ENCODE measurements around the gene GSS.

- TF ChIP-seq CTCF (IDR thresholded peaks at IDR 0.05) (no peak), POLR2A (IDR thresholded peaks at IDR 0.05) (no peak)
Measured at GRCh38 chr20:35002426-35003210, 47.0 kb upstream of the GSS start.
